NB4 (cell line): Measurements from ENCODE around the gene PALMD.

Source experiments
- DNase-seq: peaks from one replicate; pipeline ENCODE4 v3.0.0; 2010; ENCODE audit warnings: low read depth
- H3K4me3 ChIP-seq: one replicate; pipeline ENCODE4 v1.5.1; 2011; ENCODE audit warnings: mild to moderate bottlenecking, low read depth, low read length, moderate library complexity
- MYC ChIP-seq: IDR thresholded peaks from 2 replicates; pipeline ENCODE4 v1.6.1; 2011; ENCODE audit warnings: low read depth, low read length
- POLR2A ChIP-seq: IDR thresholded peaks from 2 replicates; pipeline ENCODE4 v1.6.1; 2011; ENCODE audit warnings: mild to moderate bottlenecking; ENCODE audit not compliant: insufficient read length; ENCODE audit errors: extremely low read depth
- TF ChIP-seq, protein P1 (sequence below): IDR thresholded peaks from 2 replicates; pipeline ENCODE4 v1.6.1; 2011; ENCODE audit warnings: low read depth, low read length
- TF ChIP-seq, protein P2 (sequence below): IDR thresholded peaks from one replicate; pipeline ENCODE4 v1.5.1; 2012; ENCODE audit warnings: low read depth, low read length

PALMD gene

DNA sequence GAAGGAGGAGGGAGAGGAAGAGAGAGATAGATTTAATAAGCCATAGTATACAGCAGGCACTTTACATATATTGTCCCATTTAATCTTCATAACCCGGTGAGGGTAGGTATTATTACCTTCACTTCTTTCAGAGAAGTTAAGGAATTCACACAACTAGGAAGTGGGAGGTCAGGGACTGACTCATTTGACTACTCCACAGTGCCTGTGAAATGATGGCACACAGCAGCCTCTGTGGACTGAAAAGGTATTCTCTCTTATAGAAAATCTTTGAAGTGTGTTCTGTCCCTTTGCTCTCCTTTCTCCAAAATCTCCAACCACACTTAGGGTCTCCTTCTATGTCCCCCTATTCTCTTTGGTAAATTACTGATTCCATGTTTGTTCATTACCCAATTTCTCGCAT lies 23.9 kb downstream of the PALMD start:
- no peak for DNase-seq

DNA sequence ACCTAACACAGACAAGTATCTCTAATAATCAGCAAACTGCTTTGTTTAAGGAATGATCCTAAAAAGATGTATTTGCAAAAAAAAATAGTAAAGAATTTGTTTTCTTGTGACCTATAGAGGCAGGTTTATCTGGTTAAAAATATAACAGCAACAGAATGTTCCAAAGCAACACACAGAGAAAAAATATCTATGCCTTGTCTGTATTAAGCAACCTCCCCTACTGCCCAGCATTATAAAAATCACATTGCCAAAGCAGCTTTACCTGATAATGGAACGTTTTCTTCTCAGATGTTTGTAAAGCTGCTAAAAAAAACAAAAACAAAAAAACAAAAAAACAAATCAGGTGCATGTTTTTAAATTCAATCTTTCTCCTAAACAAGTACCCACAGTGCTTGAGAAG lies 24.7 kb downstream of the PALMD start:
- no peak for DNase-seq
- no peak for TF ChIP-seq MYC
- TF ChIP-seq, protein P1, sequence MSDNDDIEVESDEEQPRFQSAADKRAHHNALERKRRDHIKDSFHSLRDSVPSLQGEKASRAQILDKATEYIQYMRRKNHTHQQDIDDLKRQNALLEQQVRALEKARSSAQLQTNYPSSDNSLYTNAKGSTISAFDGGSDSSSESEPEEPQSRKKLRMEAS: no peak
- H3K4me3 ChIP-seq: no peak overlapping the region

More for the DNA sequence above, 23.9 kb downstream of the PALMD start:
- H3K4me3 ChIP-seq: no peak overlapping the region
- TF ChIP-seq, protein P1: no peak
- TF ChIP-seq MYC (no peak), POLR2A (no peak)
- TF ChIP-seq, protein P2, sequence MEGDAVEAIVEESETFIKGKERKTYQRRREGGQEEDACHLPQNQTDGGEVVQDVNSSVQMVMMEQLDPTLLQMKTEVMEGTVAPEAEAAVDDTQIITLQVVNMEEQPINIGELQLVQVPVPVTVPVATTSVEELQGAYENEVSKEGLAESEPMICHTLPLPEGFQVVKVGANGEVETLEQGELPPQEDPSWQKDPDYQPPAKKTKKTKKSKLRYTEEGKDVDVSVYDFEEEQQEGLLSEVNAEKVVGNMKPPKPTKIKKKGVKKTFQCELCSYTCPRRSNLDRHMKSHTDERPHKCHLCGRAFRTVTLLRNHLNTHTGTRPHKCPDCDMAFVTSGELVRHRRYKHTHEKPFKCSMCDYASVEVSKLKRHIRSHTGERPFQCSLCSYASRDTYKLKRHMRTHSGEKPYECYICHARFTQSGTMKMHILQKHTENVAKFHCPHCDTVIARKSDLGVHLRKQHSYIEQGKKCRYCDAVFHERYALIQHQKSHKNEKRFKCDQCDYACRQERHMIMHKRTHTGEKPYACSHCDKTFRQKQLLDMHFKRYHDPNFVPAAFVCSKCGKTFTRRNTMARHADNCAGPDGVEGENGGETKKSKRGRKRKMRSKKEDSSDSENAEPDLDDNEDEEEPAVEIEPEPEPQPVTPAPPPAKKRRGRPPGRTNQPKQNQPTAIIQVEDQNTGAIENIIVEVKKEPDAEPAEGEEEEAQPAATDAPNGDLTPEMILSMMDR: no peak

DNA sequence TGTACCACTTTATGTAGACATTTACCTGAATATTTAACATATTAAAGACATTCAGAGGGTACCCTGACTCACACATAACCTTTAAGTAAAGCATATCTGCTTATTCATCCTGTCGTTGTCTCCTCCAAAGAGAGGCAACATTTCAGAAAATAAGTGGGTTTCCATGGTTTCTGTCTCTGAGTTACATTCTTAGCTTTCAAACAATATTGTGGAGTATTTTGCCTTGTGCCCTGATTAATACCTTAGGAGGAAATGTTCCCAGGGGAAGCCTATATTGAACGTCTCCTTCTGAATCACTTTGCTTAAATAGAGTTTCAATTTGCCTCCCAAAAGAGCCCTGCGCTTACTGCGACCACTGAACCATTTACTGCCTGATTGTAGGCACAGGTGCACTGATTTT lies 26.1 kb downstream of the PALMD start:
- no peak for DNase-seq
- TF ChIP-seq POLR2A (no peak), MYC (no peak)
- TF ChIP-seq, protein P1: no peak
- TF ChIP-seq, protein P2: no peak
- no peak overlapping the region for H3K4me3 ChIP-seq

DNA sequence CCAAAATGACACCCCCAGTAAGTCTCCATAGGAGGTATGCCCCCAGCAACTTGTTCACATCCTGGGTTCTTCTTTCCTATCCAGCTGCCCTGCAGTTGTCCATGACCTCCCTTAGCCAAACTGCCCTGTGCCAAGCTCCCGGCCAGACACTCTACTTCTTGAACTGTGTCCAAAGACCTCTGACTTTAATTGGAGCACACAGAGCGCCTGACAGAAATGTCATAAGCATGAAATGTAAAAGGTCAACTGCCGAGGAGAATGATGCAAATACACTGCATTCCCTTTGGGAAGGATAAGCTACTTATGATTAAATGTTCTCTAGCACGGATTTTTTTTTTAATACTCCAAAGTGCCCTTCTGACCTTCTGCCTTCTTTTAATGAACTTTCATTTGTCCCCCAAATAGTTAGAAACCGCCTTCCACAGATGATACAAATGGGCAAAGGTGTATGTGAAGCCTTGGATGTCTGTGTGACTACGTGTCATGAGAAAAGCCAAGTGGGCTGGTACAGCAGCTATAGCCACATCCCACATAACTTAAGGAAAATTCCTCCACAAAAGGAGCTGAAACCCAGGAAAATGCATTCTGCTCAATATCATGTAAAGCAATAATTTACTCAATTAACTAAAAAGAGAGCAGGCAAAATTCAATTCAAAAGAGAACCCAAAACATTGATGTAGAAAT lies 26.8 kb downstream of the PALMD start:
- no peak overlapping the region for H3K4me3 ChIP-seq
- no peak for DNase-seq
- no peak for TF ChIP-seq MYC
- no peak for TF ChIP-seq POLR2A
- TF ChIP-seq, protein P1: no peak
- TF ChIP-seq, protein P2: no peak

DNA sequence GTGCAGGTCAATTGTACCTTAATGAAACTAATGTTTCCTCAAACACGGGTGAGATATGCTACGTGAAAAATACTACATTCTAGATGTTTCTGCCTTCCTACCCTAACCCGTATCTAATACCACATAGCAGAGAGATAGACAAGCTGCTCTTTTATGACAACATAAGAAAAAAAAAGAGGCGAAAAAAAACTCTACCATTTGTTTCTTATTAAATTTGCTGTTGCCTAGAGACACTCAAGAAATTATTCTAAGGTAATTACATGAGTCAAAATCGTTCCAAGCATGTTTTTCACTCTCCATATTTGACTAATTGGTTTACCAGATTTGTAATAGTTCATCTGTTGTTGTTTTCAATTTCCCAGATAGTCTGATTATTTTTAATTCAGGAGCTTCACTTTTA lies 27.4 kb downstream of the PALMD start:
- no peak for TF ChIP-seq MYC
- TF ChIP-seq, protein P1: no peak
- TF ChIP-seq POLR2A: no peak
- no peak overlapping the region for H3K4me3 ChIP-seq

DNA sequence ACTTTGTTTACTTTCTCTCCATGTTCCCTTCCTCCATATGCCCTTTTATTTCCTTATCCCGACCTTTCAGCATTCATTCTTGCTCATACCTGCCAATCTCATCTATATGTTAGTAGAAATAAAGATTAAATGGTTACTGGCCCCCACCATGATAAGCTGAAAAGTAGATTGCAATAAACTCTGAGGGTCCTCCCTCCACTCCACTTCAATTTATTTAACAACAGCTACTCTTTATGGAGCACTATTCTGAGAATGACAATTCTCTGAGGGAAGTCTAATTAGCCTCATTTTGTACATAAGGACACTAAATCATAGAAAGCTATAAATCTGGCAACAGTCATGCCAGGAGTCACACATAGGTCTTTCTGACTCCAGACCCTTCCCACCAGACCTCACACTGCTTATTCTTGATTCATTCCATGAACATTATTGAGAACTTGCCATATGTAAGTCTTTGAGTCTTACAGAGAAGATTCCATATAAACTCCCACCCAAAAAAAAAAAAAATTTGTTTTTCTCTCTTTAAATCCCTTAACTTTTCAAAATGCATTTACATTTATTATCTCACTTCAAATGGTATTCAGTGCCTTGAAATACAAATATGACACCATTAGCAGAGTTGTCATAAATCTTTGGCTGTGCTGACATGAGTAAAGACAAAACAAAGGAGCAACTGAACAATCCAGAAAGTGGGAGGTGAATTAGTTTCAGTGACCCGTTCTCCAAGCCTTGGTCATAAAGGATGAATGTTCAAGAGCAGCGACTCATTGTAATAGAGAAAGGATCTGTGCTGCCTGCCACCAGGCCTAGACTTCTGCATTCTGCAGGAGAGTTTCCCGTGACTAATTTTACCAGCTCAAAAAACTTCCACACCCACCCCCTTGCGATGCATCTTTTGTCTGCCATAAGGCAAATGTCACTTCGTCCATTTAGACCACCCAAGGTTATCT lies 28.5 kb downstream of the PALMD start:
- TF ChIP-seq, protein P2: no peak
- TF ChIP-seq, protein P1: no peak
- TF ChIP-seq POLR2A (no peak), MYC (no peak)
- no peak for DNase-seq
- H3K4me3 ChIP-seq: no peak overlapping the region

More for the DNA sequence above, 27.4 kb downstream of the PALMD start:
- DNase-seq: no peak
